Endothelial cell of hepatic sinusoid (primary cell): Measurements from ENCODE around the gene TMEM221.

Source experiments
- in situ Hi-C: cut with HindIII; loops from 2 replicates; pipeline ENCODE4 v1.10.0; 2017; ENCODE audit warnings: low sequenced_read_pairs

The TMEM221 gene

GRCh38 chr19:17473041-17473440 is 24.6 kb upstream of the TMEM221 start:
- in situ Hi-C loops = no loop called here

GRCh38 chr19:17471410-17472125 is 23.1 kb upstream of the TMEM221 start:
- in situ Hi-C loops = no loop called here

GRCh38 chr19:17470068-17470841 is 21.8 kb upstream of the TMEM221 start, which contains the start of gene SLC27A1:
Gene SLC27A1 (plus strand): TSS chr19:17470524. CDS start chr19:17470541, 17 bp downstream.
- in situ Hi-C loops = no loop called here

GRCh38 chr19:17469481-17470067 is 21.1 kb upstream of the TMEM221 start:
- in situ Hi-C loops = no loop called here

GRCh38 chr19:17469092-17469480 is 20.6 kb upstream of the TMEM221 start:
- in situ Hi-C loops = no loop called here

GRCh38 chr19:17468302-17469091 is 20.0 kb upstream of the TMEM221 start:
- in situ Hi-C loops = no loop called here

- in situ Hi-C loops = no loop called here
Measured at GRCh38 chr19:17467471-17468301, 19.2 kb upstream of the TMEM221 start.

- in situ Hi-C loops = no loop called here
Measured at GRCh38 chr19:17466487-17466850, 18.0 kb upstream of the TMEM221 start.

GRCh38 chr19:17460372-17461230 is 12.1 kb upstream of the TMEM221 start, which contains the start of gene NXNL1:
Gene NXNL1 (minus strand): TSS chr19:17460926. CDS start chr19:17460869, 57 bp downstream.
- in situ Hi-C loops = no loop called here

GRCh38 chr19:17458970-17459369 is 10.5 kb upstream of the TMEM221 start:
- in situ Hi-C loops = no loop called here

- in situ Hi-C loops = no loop called here
Measured at GRCh38 chr19:17457616-17458015, 9.1 kb upstream of the TMEM221 start.

GRCh38 chr19:17456127-17456526 is 7.7 kb upstream of the TMEM221 start:
- in situ Hi-C loops = no loop called here

GRCh38 chr19:17455308-17456123 is 7.0 kb upstream of the TMEM221 start:
- in situ Hi-C loops = no loop called here

- in situ Hi-C loops = no loop called here
Measured at GRCh38 chr19:17454576-17455071, 6.2 kb upstream of the TMEM221 start.

- in situ Hi-C loops = no loop called here
Measured at GRCh38 chr19:17451820-17452219, 3.4 kb upstream of the TMEM221 start.

GRCh38 chr19:17450264-17451075 is 2.0 kb upstream of the TMEM221 start:
- in situ Hi-C loops = no loop called here

GRCh38 chr19:17447704-17448130 is 751 bp downstream of the TMEM221 start:
- in situ Hi-C loops = no loop called here
